Heart left ventricle (tissue), 13 donors: ENCODE measurements around the gene ORMDL1.

Experiments used
- POLR2A ChIP-seq, 2 donors: fragments of 450-650 bp; IDR thresholded peaks; one replicate each; pipeline ENCODE4 v1.6.1; 2017; ENCODE audit warnings: antibody characterized with exemption in 2 of 2, mild to moderate bottlenecking in 2 of 2, moderate library complexity in 2 of 2
- TF ChIP-seq, protein P1 (sequence below), 12 donors: fragments of 200-600 bp; sonication (generic) in 4 of 12; IDR thresholded peaks; one replicate each; pipeline versions ENCODE4 v1.5.0 to v1.8.0; 2018 to 2022; ENCODE audit warnings: antibody characterized with exemption in 12 of 12, mild to moderate bottlenecking in 5 of 12
- donor health status: ischemic (EF 13 %, LVEDD 7.1; RV severe dilation, severe dysfunction).
- donor health status: DM: no; HTN: yes; CAD: no.
- donor health status: DM: no; HTN: no; CAD: no.
- donor health status: ischemic (EF 25% LVEDD 6.9; RV normal size, moderate dysfunction).
- donor health status: ischemic (EF 25% LVEDD 5.7; RV mildly dilated, moderate dysfunction).
- donor health status: ischemic (EF 35%, LVEDD 5.7; RV mildly dilated, moderate dysfunction).
- donor health status: nonischemic (EF 11% LVEDD 7.7; RV severe dilation, severe dysfunction).
- donor health status: DM: yes; HTN: yes; CAD: no.
- donor health status: PGD.
- donor health status: ischemic (EF 29% LVEDD 5.4; RV normal size, mild dysfunction).
- donor health status: nonischemic (EF 23%, LVEDD 6.1; RV moderate dilation, normal function).

DNA sequence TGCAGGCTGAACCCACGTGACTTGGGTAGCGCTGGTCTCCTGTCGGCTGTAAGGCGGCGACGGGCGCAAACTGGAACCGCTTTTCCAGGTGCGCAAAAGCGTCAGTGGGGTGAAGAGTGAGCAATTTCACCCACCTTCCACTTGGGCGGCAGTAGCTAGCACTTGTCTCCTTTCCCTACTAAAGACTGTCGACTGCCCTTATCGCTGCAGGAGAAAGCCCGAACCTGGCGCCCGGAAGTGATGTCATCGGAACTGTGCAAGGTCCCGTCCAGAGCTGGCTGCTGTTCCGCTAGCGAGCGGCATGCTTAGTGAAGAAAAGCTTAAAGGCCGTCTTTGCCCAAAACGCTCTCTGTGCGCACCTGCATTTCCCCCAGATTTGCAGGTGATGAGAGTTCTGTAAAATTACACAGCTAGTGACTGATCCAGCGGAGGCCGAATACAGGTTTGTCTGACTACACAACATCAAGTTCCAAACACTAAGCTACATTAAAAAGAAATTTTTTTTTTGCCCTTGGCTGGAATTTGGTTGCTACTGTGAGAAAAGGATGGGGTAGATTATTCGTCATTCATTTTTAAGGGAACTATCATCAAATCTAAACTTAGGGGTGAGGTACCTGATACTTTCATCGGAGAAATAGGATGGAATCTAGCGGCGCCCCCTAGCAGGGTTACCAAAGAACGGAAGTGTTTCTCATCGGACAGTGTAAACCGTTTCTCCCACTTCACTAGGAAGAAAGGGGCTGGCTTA lies 21.4 kb downstream of the ORMDL1 start, which contains the start of gene OSGEPL1:
- peak in 1 of 2 donors; percentile 38 for TF ChIP-seq POLR2A (IDR thresholded peaks at IDR 0.05)
- TF ChIP-seq, protein P1, sequence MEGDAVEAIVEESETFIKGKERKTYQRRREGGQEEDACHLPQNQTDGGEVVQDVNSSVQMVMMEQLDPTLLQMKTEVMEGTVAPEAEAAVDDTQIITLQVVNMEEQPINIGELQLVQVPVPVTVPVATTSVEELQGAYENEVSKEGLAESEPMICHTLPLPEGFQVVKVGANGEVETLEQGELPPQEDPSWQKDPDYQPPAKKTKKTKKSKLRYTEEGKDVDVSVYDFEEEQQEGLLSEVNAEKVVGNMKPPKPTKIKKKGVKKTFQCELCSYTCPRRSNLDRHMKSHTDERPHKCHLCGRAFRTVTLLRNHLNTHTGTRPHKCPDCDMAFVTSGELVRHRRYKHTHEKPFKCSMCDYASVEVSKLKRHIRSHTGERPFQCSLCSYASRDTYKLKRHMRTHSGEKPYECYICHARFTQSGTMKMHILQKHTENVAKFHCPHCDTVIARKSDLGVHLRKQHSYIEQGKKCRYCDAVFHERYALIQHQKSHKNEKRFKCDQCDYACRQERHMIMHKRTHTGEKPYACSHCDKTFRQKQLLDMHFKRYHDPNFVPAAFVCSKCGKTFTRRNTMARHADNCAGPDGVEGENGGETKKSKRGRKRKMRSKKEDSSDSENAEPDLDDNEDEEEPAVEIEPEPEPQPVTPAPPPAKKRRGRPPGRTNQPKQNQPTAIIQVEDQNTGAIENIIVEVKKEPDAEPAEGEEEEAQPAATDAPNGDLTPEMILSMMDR (IDR thresholded peaks at IDR 0.05) = peak in 10 of 12 donors; percentile 28 to 73 (median 57)
